Measurements from ENCODE around the gene CD6. TPM values are rescaled to one million over a fixed set of nuclear protein-coding genes. Genes with fewer than 3 reads are reported as not detected.

The CD6 gene
- total and polyA plus RNA-seq, 10 of the 15 experiments (the other 5 are each of a cell fraction or from before 2014, with no cell fraction given) = 0.37 to 17.6 (median 6.2) TPM

- TF ChIP-seq RELB (IDR thresholded peaks at IDR 0.05; ENCODE audit: low read depth) (peak; percentile 72), LARP7 (IDR thresholded peaks at IDR 0.05) (peak; percentile 59; the same call in 1 of the 2 replicates), ZNF207 (IDR thresholded peaks at IDR 0.05; ENCODE audit: borderline replicate concordance) (no peak), SMARCA5 (IDR thresholded peaks at IDR 0.05) (peak; percentile 64; the same call in 1 of the 2 replicates), USF1 (IDR thresholded peaks at IDR 0.05; ENCODE audit: borderline replicate concordance, extremely low read length, insufficient read depth, low read depth, low read length) (peak; percentile 20), SREBF1 (IDR thresholded peaks at IDR 0.05; ENCODE audit: low read length) (no peak), JUNB (IDR thresholded peaks at IDR 0.05) (no peak), YY1 (IDR thresholded peaks at IDR 0.05; ENCODE audit: low read depth, low read length) (no peak), ZNF687 (IDR thresholded peaks at IDR 0.05) (0 out of 2 replicates have a peak, but pooled peaks have one; percentile 26), ATF7 (IDR thresholded peaks at IDR 0.05; ENCODE audit: low read depth) (no peak), CREB1 (IDR thresholded peaks at IDR 0.05; ENCODE audit: low read depth) (no peak), IKZF1 (conservative IDR thresholded peaks at IDR 0.05) (peak; percentile 90), POU2F2 (IDR thresholded peaks at IDR 0.05; ENCODE audit: borderline replicate concordance, low read depth, low read length) (no peak), BHLHE40 (IDR thresholded peaks at IDR 0.05; ENCODE audit: borderline replicate concordance in 1 of 2, low read depth in 2 of 2, low read length in 1 of 2) (peak in 1 of 2 experiments; percentile 59; a peak in 2 of 4 replicates), USF2 (IDR thresholded peaks at IDR 0.05; ENCODE audit: borderline replicate concordance, low read depth, low read length) (no peak), EGR1 (IDR thresholded peaks at IDR 0.05; ENCODE audit: borderline replicate concordance in 1 of 2, low read depth in 2 of 2, low read length in 2 of 2) (peak in 1 of 2 experiments; percentile 73; a peak in 2 of 3 replicates), BRCA1 (IDR thresholded peaks at IDR 0.05; ENCODE audit: low read depth, low read length) (no peak), DPF2 (IDR thresholded peaks at IDR 0.05) (peak; percentile 67), NKRF (conservative IDR thresholded peaks at IDR 0.05) (0 out of 2 replicates have a peak, but pooled peaks have one; percentile 50), ZNF217 (IDR thresholded peaks at IDR 0.05) (no peak), HDGF (IDR thresholded peaks at IDR 0.05) (0 out of 2 replicates have a peak, but pooled peaks have one; percentile 48)
Observed at GRCh38 chr11:60924110-60924905, 47.2 kb upstream of the CD6 start, which contains the start of gene TMEM132A (continued).
